Urinary bladder (tissue), 4 donors: ENCODE results near the gene ADGRD1. TPM values are rescaled to one million over a fixed set of nuclear protein-coding genes. Genes with fewer than 3 reads are reported as not detected.
A peak's percentile ranks its signal among the peaks of the same experiment; 100 is the strongest.
"Not testable (repeated sequence)": the region's sequence is repeated elsewhere in the genome, so short reads cannot be mapped to it uniquely, and the experiment has no call there.

ENCODE experiments used
- DNase-seq: peaks from one replicate; pipeline ENCODE4 v3.0.0-alpha.2; 2015; ENCODE audit errors: extremely low spot score
- H3K27ac ChIP-seq: one replicate; pipeline ENCODE4 v1.5.1; 2013; ENCODE audit warnings: low read depth, mild to moderate bottlenecking, moderate library complexity
- H3K36me3 ChIP-seq: one replicate; pipeline ENCODE4 v1.6.1; 2013; ENCODE audit warnings: mild to moderate bottlenecking, moderate library complexity; ENCODE audit not compliant: insufficient read depth
- H3K4me1 ChIP-seq: one replicate; pipeline ENCODE4 v1.6.1; 2013; ENCODE audit warnings: mild to moderate bottlenecking, moderate library complexity; ENCODE audit not compliant: insufficient read depth
- H3K4me3 ChIP-seq: one replicate; pipeline ENCODE4 v1.5.1; 2013; ENCODE audit warnings: low read depth, low read length
- WGBS: extraction: QIAGEN DNeasy Blood & Tissue Kit; methylation state at CpG from one replicate; pipeline ENCODE4 v1.1.7; 2013; 5-methylcytosine and 5-hydroxymethylcytosine counted together
- polyA plus RNA-seq: library from polyadenylated mRNA; stranded (reverse); fragments of 200-250 nt; gene quantifications from one replicate; pipeline ENCODE4 v1.2.3, GENCODE V29; 2013
- total RNA-seq: library from RNA; depleted of rRNA; stranded (reverse); fragments of >200 nt; gene quantifications from one replicate; pipeline ENCODE4 v1.2.3, GENCODE V29; 2014
- donor health status: healthy with polysubstance abuse.
- donor health status: healthy.

Gene ADGRD1
- total and polyA plus RNA-seq, 2 donors: 60.1 to 62.3 TPM

GRCh38 chr12:131058700-131059099 lies 105.0 kb downstream of the ADGRD1 start:
- H3K4me1 ChIP-seq: no peaks in the 10 kb centered on the region
- no peak for DNase-seq
- H3K4me3 ChIP-seq: no peak overlapping the region
- 70% methylated on average over 5 of the region's 5 CpGs for WGBS
- H3K27ac ChIP-seq: no peak overlapping the region
- H3K36me3 ChIP-seq: no peaks in the 10 kb centered on the region

- no peaks in the 10 kb centered on the region for H3K36me3 ChIP-seq
- WGBS: 92% methylated on average over 16 of the region's 16 CpGs
- DNase-seq: no peak
- no peak overlapping the region for H3K4me3 ChIP-seq
- no peaks in the 10 kb centered on the region for H3K4me1 ChIP-seq
- no peak overlapping the region for H3K27ac ChIP-seq
Observed at GRCh38 chr12:131060011-131060703, 106.5 kb downstream of the ADGRD1 start.

GRCh38 chr12:131061041-131061806 lies 107.5 kb downstream of the ADGRD1 start:
- DNase-seq: no peak
- WGBS: 89% methylated on average over 13 of the region's 13 CpGs
- no peak overlapping the region for H3K27ac ChIP-seq
- no peaks in the 10 kb centered on the region for H3K36me3 ChIP-seq
- no peak overlapping the region for H3K4me3 ChIP-seq
- no peaks in the 10 kb centered on the region for H3K4me1 ChIP-seq

GRCh38 chr12:131063413-131063812 lies 109.7 kb downstream of the ADGRD1 start:
- no peak overlapping the region for H3K4me3 ChIP-seq
- 84% methylated on average over 3 of the region's 3 CpGs for WGBS
- DNase-seq: no peak
- no peak overlapping the region for H3K27ac ChIP-seq
- H3K4me1 ChIP-seq: no peaks in the 10 kb centered on the region
- no peaks in the 10 kb centered on the region for H3K36me3 ChIP-seq

GRCh38 chr12:131063960-131064359 lies 110.3 kb downstream of the ADGRD1 start:
- no peak for DNase-seq
- 85% methylated on average over 2 of the region's 2 CpGs for WGBS

GRCh38 chr12:131065279-131065678 lies 111.6 kb downstream of the ADGRD1 start:
- H3K36me3 ChIP-seq: no peaks in the 10 kb centered on the region
- H3K4me1 ChIP-seq: no peaks in the 10 kb centered on the region
- H3K27ac ChIP-seq: no peak overlapping the region
- WGBS: 88% methylated on average over 11 of the region's 11 CpGs
- no peak for DNase-seq
- H3K4me3 ChIP-seq: no peak overlapping the region

More at GRCh38 chr12:131063960-131064359, 110.3 kb downstream of the ADGRD1 start:
- Histone ChIP-seq H3K4me1 (no peaks in the 10 kb centered on the region), H3K36me3 (no peaks in the 10 kb centered on the region), H3K27ac (no peak overlapping the region), H3K4me3 (no peak overlapping the region)

GRCh38 chr12:131065801-131066200 lies 112.1 kb downstream of the ADGRD1 start:
- H3K27ac ChIP-seq: no peak overlapping the region
- no peaks in the 10 kb centered on the region for H3K4me1 ChIP-seq
- DNase-seq: no peak
- 88% methylated on average over 4 of the region's 4 CpGs for WGBS
- no peaks in the 10 kb centered on the region for H3K36me3 ChIP-seq
- no peak overlapping the region for H3K4me3 ChIP-seq

GRCh38 chr12:131066207-131066885 lies 112.6 kb downstream of the ADGRD1 start:
- H3K4me3 ChIP-seq: no peak overlapping the region
- no peaks in the 10 kb centered on the region for H3K4me1 ChIP-seq
- no peak for DNase-seq
- no peaks in the 10 kb centered on the region for H3K36me3 ChIP-seq
- no peak overlapping the region for H3K27ac ChIP-seq
- WGBS: 88% methylated on average over 27 of the region's 27 CpGs

- Histone ChIP-seq H3K4me3 (no peak overlapping the region), H3K27ac (no peak overlapping the region), H3K4me1 (no peaks in the 10 kb centered on the region), H3K36me3 (no peaks in the 10 kb centered on the region)
- DNase-seq: no peak
- 80% methylated on average over 14 of the region's 14 CpGs for WGBS
Observed at GRCh38 chr12:131066886-131067490, 113.3 kb downstream of the ADGRD1 start.

- H3K27ac ChIP-seq: no peak overlapping the region
- WGBS: 43% methylated on average over 12 of the region's 12 CpGs
- DNase-seq: peak; percentile 69
- no peaks in the 10 kb centered on the region for H3K4me1 ChIP-seq
- no peak overlapping the region for H3K4me3 ChIP-seq
- no peaks in the 10 kb centered on the region for H3K36me3 ChIP-seq
Observed at GRCh38 chr12:131067981-131068851, 114.5 kb downstream of the ADGRD1 start.

GRCh38 chr12:131068926-131069720 lies 115.4 kb downstream of the ADGRD1 start:
- DNase-seq: not testable (repeated sequence)

GRCh38 chr12:131070136-131070535 lies 116.4 kb downstream of the ADGRD1 start:
- not testable (repeated sequence) for H3K36me3 ChIP-seq, DNase-seq, H3K4me3 ChIP-seq, H3K4me1 ChIP-seq, H3K27ac ChIP-seq
- WGBS: 96% methylated on average over 21 of the region's 21 CpGs

More at GRCh38 chr12:131068926-131069720, 115.4 kb downstream of the ADGRD1 start:
- not testable (repeated sequence) for H3K4me1 ChIP-seq, H3K27ac ChIP-seq, H3K36me3 ChIP-seq, H3K4me3 ChIP-seq
- WGBS: 55% methylated on average over 15 of the region's 17 CpGs
